ENCODE data around the gene FAM171A1.

The FAM171A1 gene

GRCh38 chr10:15370212-15370855, 755 bp downstream of the FAM171A1 start:
- no peak for DNase-seq

DNA sequence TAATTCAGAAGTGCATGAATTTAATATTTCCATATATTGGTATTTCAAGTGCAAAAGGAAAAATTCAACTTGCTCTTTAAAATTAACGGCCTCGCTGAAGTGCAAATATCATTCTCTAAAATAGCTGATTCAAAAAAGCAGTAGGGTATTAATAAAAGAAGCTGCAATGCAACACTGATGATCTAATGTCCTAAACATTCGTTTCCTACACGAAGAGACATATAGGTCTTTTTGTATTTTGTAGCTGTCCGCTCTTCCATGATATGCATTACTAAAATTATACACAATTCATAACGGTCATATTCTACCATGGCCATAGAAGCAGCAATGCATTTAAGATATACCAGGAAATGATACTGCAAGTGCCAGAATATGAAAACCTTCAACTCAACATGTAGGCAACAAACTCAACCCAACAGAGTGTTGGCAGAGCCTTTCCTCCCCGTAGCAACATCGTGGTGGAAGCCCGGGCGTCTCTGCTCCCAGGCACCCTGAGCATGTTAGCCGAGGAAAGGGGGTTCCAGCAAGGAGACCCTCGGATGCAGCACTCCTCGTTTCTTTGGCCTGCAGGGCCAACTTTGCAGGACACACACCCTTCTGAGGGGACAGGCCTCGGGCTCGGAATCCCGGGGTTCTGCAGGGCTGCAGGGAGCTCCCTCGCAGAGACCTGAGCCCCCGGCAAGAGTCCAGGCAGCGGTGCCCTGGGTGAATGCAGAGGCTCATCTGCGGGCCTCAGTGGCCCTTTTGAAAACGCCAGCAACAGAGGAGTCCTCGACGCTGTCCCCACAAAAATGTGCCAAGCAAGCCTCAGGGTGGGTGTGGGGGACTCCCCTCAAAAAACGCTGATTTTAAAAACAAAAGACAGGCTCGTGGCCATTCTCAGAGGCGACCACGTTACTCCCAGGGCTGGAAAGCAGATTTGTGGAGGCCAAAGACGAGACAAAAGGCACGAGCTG, 1.6 kb downstream of the FAM171A1 start:
- no peak for DNase-seq

DNA sequence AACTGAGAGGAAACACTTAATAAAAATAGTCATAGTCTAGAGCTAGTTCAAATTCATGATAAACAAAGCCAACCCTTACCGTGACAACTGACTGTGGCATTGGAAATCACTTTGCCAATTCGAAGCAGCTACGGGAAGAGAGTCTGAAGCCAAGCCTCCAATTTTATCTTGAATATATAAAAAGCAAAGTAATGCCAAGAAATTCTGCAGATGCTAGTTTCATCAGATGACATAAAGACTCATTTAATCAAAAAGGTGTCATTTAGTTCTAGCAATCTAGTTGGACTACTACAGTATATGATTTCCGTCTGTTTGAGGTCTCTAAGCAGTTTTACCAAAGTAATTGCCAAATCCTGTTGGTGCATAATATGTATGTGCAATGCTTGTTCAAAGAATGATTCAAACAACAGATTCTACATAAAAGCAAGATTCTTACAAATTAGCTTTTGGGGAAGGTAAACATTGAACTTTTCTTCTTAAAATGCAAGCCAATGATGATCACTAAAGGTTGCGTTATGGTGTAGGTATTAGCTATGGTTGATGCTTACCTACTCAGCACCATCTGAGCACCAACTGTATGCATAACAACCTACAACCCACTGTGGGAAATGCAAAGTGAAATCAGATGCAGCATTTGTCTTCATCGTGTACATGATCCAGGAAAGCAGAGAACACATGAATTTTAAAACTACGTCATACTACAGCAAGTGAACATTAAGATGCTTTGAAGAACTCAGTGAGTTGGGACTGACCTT, 2.8 kb downstream of the FAM171A1 start:
- DNase-seq: no peak

GRCh38 chr10:15367296-15368085, 3.6 kb downstream of the FAM171A1 start:
- DNase-seq: no peak

- DNase-seq: no peak
Observed at GRCh38 chr10:15365692-15366091, 5.4 kb downstream of the FAM171A1 start.

- DNase-seq: no peak
Observed at GRCh38 chr10:15364001-15364400, 7.1 kb downstream of the FAM171A1 start.

- DNase-seq: no peak
Observed at GRCh38 chr10:15363031-15363430, 8.1 kb downstream of the FAM171A1 start.

DNA sequence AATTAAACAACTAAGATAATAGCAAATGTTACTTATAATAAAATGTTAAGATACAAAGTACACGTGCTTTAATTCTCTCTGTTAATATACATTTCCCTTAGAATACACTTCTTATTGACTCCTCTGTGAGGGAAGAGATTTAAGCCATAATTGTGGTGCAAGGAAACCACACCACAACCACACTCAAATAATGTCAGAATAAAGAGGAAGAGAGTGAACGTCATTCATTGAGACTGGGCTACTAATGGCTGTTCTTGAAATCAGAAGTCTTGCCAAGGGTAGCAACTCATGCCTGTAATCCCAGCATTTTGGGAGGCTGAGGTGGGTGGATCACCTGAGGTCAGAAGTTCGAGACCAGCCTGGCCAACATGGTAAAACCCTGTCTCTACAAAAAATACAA, 10.0 kb downstream of the FAM171A1 start:
- DNase-seq: no peak

- no peak for DNase-seq
Observed at GRCh38 chr10:15360566-15360965, 10.5 kb downstream of the FAM171A1 start.

DNA sequence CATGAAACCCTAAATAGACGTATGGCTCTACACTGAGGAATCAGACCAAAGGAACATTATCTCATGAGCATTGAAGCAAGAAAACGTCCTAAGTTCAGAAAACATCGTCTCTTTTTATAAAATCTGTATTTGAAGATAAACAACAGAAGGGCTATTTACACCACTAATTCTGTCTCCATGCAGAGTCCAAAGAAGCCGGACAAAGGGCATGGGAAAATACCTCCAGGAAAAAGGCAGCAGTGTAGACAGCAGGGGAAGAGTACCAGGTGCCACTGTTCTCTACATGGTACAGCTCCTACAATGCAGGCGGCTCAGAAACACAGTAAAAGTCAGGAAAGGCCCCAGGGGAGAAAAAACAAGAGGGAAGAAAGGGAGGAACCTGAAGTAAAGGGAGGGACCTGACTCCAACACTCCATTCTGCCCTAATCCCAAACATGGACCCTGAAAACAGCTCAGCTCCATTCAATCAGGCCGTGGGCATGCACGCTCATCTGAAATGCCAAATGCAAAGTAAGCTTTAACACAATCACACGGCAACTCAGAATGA, 17.5 kb downstream of the FAM171A1 start:
- DNase-seq: no peak

- DNase-seq: no peak
Observed at GRCh38 chr10:15352836-15353235, 18.3 kb downstream of the FAM171A1 start.

DNA sequence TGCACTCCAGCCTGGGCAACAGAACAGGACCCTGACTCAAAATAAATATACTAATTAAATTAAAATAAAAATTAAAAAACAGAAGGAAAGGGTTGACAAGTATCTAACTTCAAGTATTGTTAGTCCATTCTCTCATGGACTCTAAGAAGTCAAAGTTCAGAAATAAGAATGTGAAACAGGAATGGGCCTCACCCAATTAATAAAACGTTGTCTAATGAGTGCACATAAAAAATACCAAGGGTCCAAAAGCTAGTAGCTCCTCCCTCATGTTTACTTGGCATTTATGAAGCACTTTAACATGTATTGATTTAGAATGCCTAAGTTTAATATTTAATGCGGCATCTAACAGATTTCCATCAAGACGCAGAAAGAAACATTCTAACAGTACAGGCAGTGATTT, 18.9 kb downstream of the FAM171A1 start:
- DNase-seq: no peak

DNA sequence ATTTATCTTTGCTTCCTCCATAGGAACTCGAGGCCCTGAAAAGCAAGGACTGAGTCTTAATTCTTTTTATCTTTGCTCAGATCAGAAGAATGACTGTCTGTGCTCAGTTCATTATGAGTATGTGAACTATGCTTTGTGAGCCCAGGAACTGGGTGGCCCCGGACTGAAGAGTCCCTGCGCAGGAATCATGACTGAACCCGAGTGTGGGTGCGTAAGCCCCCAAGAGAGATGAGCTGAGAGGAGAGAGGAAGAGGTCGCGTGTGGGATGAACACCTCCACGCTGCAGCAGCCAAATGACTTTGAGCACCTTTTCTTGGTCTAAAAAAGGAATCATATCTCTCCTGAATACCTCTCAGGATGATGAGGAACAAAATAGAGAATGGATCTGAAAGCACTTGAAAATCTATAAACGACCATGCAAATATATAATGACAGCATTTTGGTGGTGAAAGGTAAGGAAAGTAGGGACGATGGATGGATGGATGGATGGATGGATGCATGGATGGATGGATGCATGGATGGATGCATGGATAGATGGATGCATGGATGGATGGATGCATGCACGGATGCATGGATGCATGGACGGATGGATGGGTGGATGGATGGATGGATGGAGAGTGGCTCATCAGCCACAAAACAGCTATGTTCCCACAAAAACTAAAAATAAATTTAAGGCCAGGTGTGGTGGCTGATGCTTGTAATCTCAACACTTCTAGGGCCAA, 19.8 kb downstream of the FAM171A1 start:
- DNase-seq: no peak

GRCh38 chr10:15349112-15349511, 22.0 kb downstream of the FAM171A1 start:
- no peak for DNase-seq

- DNase-seq: no peak
Observed at GRCh38 chr10:15348579-15348978, 22.5 kb downstream of the FAM171A1 start.

GRCh38 chr10:15347150-15347549, 23.9 kb downstream of the FAM171A1 start:
- DNase-seq: no peak

DNA sequence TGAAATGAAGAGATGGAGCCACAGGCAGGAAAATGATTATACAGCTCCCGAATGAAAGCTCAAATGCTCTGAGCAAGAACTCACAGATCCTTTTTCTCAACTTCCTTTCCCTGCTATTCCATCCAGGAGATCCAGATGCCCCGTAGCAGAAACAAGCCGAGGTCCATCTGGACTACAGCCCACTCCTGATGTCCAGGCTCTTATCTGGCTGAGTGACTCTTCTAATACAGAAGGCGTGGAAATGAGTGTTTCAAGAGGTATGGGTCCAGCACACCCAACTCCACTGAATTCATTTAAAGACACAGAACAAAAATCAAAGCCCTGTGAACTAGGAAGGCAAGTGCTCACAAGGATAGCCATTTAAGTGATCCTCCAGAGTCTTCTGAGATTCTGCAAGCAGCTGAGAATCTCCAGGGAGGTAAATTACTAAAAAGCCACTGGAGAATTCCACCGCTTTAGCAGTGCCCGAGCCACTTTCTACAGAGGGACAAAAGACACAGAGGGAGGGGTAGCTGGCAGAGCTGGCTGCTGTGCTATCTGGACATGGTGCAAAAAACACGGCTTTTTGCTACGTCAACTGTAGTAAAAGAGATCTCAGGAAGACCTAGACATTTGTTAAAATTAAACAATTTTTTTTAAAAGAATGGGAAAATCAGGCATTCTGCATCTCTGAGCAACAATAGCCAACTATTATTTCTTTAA, 24.5 kb downstream of the FAM171A1 start:
- DNase-seq: no peak

DNA sequence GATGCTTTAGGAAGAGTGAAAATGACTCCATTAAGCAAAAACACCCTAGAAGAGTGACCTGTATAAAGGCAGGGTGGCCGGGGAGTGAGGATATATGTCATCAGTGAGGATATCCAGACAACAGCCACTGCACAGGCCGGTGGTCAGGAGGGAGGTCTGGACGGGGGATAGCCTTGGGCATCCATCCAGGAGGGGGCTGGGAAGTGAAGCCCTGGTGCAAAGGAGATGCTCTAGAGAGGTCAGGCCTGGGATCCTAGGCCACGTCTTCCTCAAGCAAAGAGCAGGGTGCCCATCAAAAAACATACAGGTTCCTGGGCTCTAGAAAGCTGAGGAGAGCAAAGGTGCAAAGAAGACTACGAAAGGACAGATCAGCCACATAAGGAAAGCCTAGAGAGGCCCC, 25.6 kb downstream of the FAM171A1 start:
- DNase-seq: no peak

DNA sequence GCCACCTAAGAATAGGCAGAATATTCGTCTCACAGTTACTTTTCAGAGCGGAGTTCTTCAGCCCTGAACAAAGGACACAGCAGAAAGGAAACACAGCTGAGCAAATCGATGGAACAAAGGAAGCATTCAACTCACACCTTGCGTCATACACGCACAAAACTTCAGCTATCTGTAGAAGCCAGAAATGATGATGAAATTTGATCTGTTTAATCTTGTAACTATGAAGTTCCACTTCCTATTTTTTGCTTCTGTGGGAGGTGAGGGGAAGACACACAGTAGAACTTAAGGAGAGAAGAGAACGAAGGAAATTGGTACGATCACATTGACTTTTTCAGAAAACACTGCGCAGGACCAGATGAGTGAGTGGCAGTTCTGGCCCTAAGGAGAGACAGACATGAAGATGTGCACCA, 26.2 kb downstream of the FAM171A1 start:
- DNase-seq: peak; percentile 48

GRCh38 chr10:15344256-15344875, 26.7 kb downstream of the FAM171A1 start:
- DNase-seq: no peak

DNA sequence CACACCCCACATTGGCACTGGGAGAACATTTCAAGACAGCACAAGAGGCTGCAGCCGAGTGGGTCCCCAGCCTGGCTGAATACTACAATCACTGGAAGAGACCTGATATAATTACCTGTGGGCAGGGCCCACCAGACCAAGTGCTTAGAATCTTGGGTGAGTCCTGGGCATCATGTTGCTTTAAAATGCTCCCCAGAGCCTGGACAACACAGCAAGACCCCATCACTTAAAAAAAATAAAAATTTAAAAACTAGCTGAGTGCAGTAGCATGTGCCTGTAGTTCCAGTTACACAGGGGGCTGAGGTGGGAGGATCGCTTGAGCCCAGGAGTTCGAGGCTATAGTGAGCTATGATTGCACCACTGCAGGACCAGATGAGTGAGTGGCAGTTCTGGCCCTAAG, 28.1 kb downstream of the FAM171A1 start:
- no peak for DNase-seq
